ENCODE data around the gene CHN1. TPM values are rescaled to one million over a fixed set of nuclear protein-coding genes. Genes with fewer than 3 reads are reported as not detected.

Gene CHN1
- total and polyA plus RNA-seq, 2 of the 8 experiments (the other 6 are each of a cell fraction or from before 2014, with no cell fraction given): 54.0 to 65.7 TPM

GRCh38 chr2:174969091-174969734, 36.0 kb downstream of the CHN1 start:
- Histone ChIP-seq H2BK20ac (ENCODE audit: low read length) (peak overlapping the region; percentile 56; the same call in 1 of the 2 replicates), H3K18ac (ENCODE audit: extremely low read depth, low read length) (no peak overlapping the region), H2AK5ac (ENCODE audit: low read depth, low read length) (no peak overlapping the region), H3K27me3 (replicated peaks in 1 of 4; ENCODE audit: control insufficient read depth in 3 of 4, extremely low read depth in 1 of 4, insufficient read depth in 3 of 4, low read length in 3 of 4) (no peaks in the 10 kb centered on the region), H3K79me2 (ENCODE audit: control insufficient read depth in 1 of 2, insufficient read depth in 2 of 2, low read length in 2 of 2) (peaks cover 4 to 91% of the 10 kb centered on the region in 2 experiments; a peak in 3 of 4 replicates), H4K5ac (ENCODE audit: insufficient read length, low read depth, low read length) (no peak overlapping the region), H2AFZ (ENCODE audit: low read length) (no peak overlapping the region), H3K9me3 (ENCODE audit: insufficient read depth in 2 of 2, low read depth in 1 of 2, low read length in 1 of 2) (no peaks in the 10 kb centered on the region), H3K4me2 (ENCODE audit: insufficient read depth in 1 of 2, low read depth in 2 of 2, low read length in 2 of 2) (no peak overlapping the region), H2BK12ac (ENCODE audit: low read depth, low read length) (no peak overlapping the region), H3K4me1 (replicated peaks in 1 of 4; ENCODE audit: control insufficient read depth in 3 of 4, insufficient read depth in 4 of 4, low read length in 3 of 4) (peaks cover 0 to 18% (median 6%) of the 10 kb centered on the region in 4 experiments; a peak in 4 of 7 replicates), H3K79me1 (ENCODE audit: low read depth, low read length) (peaks cover 3% of the 10 kb centered on the region; the same call in 1 of the 2 replicates), H2BK15ac (ENCODE audit: low read length) (no peak overlapping the region), H3K36me3 (ENCODE audit: control insufficient read depth in 2 of 4, insufficient read depth in 4 of 4, low read length in 3 of 4) (peaks cover 0 to 6% (median 0%) of the 10 kb centered on the region in 4 experiments; a peak in 1 of 8 replicates), H2BK120ac (replicated peaks; ENCODE audit: low read depth, low read length) (no peak overlapping the region), H4K91ac (replicated peaks; ENCODE audit: insufficient read length, low read length) (no peak overlapping the region), H3K23ac (ENCODE audit: insufficient read length) (no peak overlapping the region), H3K23me2 (ENCODE audit: low read depth, low read length) (no peaks in the 10 kb centered on the region), H4K20me1 (replicated peaks in 1 of 2; ENCODE audit: control insufficient read depth in 1 of 2, insufficient read depth in 2 of 2, low read length in 2 of 2) (no peaks in the 10 kb centered on the region), H3K56ac (replicated peaks; ENCODE audit: insufficient read length, low read depth, low read length) (no peak overlapping the region), H2BK5ac (ENCODE audit: low read depth, low read length) (no peak overlapping the region), H3K14ac (ENCODE audit: insufficient read length) (no peak overlapping the region), H3K9ac (replicated peaks in 1 of 4; ENCODE audit: extremely low read depth in 1 of 4, low read depth in 3 of 4, low read length in 3 of 4) (no peak overlapping the region), H4K8ac (ENCODE audit: extremely low read depth, insufficient read depth, low read length) (no peak overlapping the region), H3K4me3 (ENCODE audit: extremely low read depth in 1 of 4, insufficient read depth in 2 of 4, low read depth in 3 of 4, low read length in 4 of 4) (no peak overlapping the region), H3K4ac (replicated peaks; ENCODE audit: insufficient read length, low read depth, low read length) (peak overlapping the region; percentile 2), H3K27ac (ENCODE audit: low read depth, low read length) (no peak overlapping the region)
- CTCF ChIA-PET (ENCODE audit: partially characterized antibody): interaction anchor here (0.7 to 1.6 kb wide), 7 partner anchors 17 to 201 kb away, joined by 3 to 6 read pairs (median 3); no protein-coding TSS in a partner anchor
- POLR2A ChIA-PET (ENCODE audit: partially characterized antibody): interaction anchor here (0.6 kb wide), 1 partner anchor 68 kb away, joined by 3 read pairs; no protein-coding TSS in a partner anchor
- FAIRE-seq (no peak), DNase-seq (ENCODE audit: low read depth in 1 of 2, low spot score in 2 of 2) (no peak)
- TF ChIP-seq ATF3 (IDR thresholded peaks at IDR 0.05; ENCODE audit: insufficient read depth, low read depth, low read length): no peak
- no peak for TF ChIP-seq BACH1 (IDR thresholded peaks at IDR 0.05; ENCODE audit: low read length)
- TF ChIP-seq EZH2 (IDR thresholded peaks at IDR 0.05; ENCODE audit: low read depth, low read length, severe bottlenecking): no peak
- TF ChIP-seq TAF7 (optimal IDR thresholded peaks at IDR 0.05; ENCODE audit: borderline replicate concordance, low read depth, low read length): no peak
- no peak for TF ChIP-seq RBBP5 (IDR thresholded peaks at IDR 0.05; ENCODE audit: borderline replicate concordance, low read depth, low read length)
- TF ChIP-seq RNF2 (IDR thresholded peaks at IDR 0.05; ENCODE audit: borderline replicate concordance, low read depth, low read length, missing control alignments, poor library complexity, severe bottlenecking): no peak
- no peak for TF ChIP-seq SP2 (IDR thresholded peaks at IDR 0.05; ENCODE audit: low read length)
- no peak for TF ChIP-seq TAF1 (IDR thresholded peaks at IDR 0.05; ENCODE audit: low read depth, low read length)
- no peak for TF ChIP-seq CBX8 (IDR thresholded peaks at IDR 0.05; ENCODE audit: borderline replicate concordance, low read depth, low read length)
- WGBS, 2 experiments (ENCODE audit: extremely low coverage in 1 of 2, insufficient coverage in 1 of 2, insufficient read length in 1 of 2, insufficient replicate concordance in 2 of 2, low coverage in 1 of 2, low lambda C conversion rate in 2 of 2, missing lambda C conversion rate in 1 of 2): 92% methylated on average over 6 of the region's 6 CpGs; no CpG with 5 or more reads in 1 of the 2 experiments

Measured in H1 (cell line).